GM18526 (cell line): ENCODE results near the gene PRELID1.

Experiments used
- POLR2A ChIP-seq: IDR thresholded peaks from 3 replicates; pipeline ENCODE4 v1.6.1; 2011; ENCODE audit not compliant: insufficient read length; ENCODE audit errors: extremely low read depth

PRELID1 gene

GRCh38 chr5:177354711-177355110 lies 51.1 kb downstream of the PRELID1 start:
- no peak for TF ChIP-seq POLR2A

GRCh38 chr5:177355162-177355867 lies 51.7 kb downstream of the PRELID1 start:
- no peak for TF ChIP-seq POLR2A

GRCh38 chr5:177355868-177356168 lies 52.2 kb downstream of the PRELID1 start:
- TF ChIP-seq POLR2A: no peak
